B cell (primary cell): ENCODE results near the gene FZR1. TPM values are rescaled to one million over a fixed set of nuclear protein-coding genes. Genes with fewer than 3 reads are reported as not detected.

ENCODE experiments used
- ATAC-seq: fragments of 200-7000 bp; cut with Tn5 transposase; one replicate; pipeline ENCODE4 v1.10.0; 2021; ENCODE audit warnings: low read depth, mild to moderate bottlenecking, moderate number of reproducible peaks, moderate library complexity
- CTCF ChIA-PET: fragments of 350-600 bp; sonication (Branson Sonifier 250); formaldehyde crosslinking; loops from one replicate; lab custom pipeline; 2021; ENCODE audit warnings: antibody characterized with exemption, inconsistent platforms; lab: Charles Lee
- POLR2A ChIA-PET: fragments of 350-600 bp; sonication (Branson Sonifier 250); formaldehyde crosslinking; loops from one replicate; lab custom pipeline; 2021; ENCODE audit warnings: antibody characterized with exemption; lab: Charles Lee
- DNase-seq: peaks from one replicate; pipeline ENCODE4 v3.0.0; 2013
- H2AFZ ChIP-seq: 2 replicates; pipeline ENCODE4 v1.6.1; 2012; ENCODE audit warnings: mild to moderate bottlenecking, low read depth, low read length; ENCODE audit not compliant: insufficient read depth, poor library complexity, severe bottlenecking
- H3K27ac ChIP-seq, 2 donors: 1 replicate in 1 of 2; 2 replicates in 1 of 2; pipeline ENCODE4 v1.5.1; 2012 to 2013; ENCODE audit warnings: low read length in 2 of 2, mild to moderate bottlenecking in 2 of 2, moderate library complexity in 1 of 2
- H3K27me3 ChIP-seq, 4 experiments: fragments of 200-600 bp in 1 of 4; sonication (generic) in 1 of 4; replicated peaks in 1 of 4; 1 replicate in 2 of 4; 2 replicates in 2 of 4; pipeline versions ENCODE4 v1.6.1 to v1.7.0; 2013 to 2016; ENCODE audit warnings: low read length in 3 of 4, mild to moderate bottlenecking in 2 of 4, mixed read lengths in 1 of 4, moderate library complexity in 1 of 4; ENCODE audit not compliant: insufficient read depth in 4 of 4, control insufficient read depth in 3 of 4; ENCODE audit errors: control extremely low read depth in 1 of 4
- H3K36me3 ChIP-seq, 2 experiments: replicated peaks in 1 of 2; 1 replicate in 1 of 2; 2 replicates in 1 of 2; pipeline versions ENCODE4 v1.6.1 to v1.7.1; 2013; ENCODE audit warnings: low read length in 1 of 2; ENCODE audit not compliant: insufficient read depth in 2 of 2, control insufficient read depth in 1 of 2; ENCODE audit errors: control extremely low read depth in 1 of 2, extremely low read depth in 1 of 2
- H3K4me1 ChIP-seq, 2 donors: fragments of 200-600 bp in 1 of 2; sonication (generic) in 1 of 2; 1 replicate in 1 of 2; 2 replicates in 1 of 2; pipeline versions ENCODE4 v1.5.1 to v1.6.1; 2013 to 2017; ENCODE audit warnings: low read length in 2 of 2; ENCODE audit not compliant: control insufficient read depth in 2 of 2, insufficient read depth in 2 of 2
- H3K4me2 ChIP-seq: replicated peaks from 2 replicates; pipeline ENCODE3; 2012; ENCODE audit warnings: mild to moderate bottlenecking, low read depth, low read length; ENCODE audit not compliant: poor library complexity, severe bottlenecking
- H3K4me3 ChIP-seq, 5 experiments: fragments of 200-600 bp in 1 of 5; sonication (generic) in 1 of 5; 1 replicate in 3 of 5; 2 replicates in 2 of 5; pipeline versions ENCODE4 v1.5.1 to v1.7.0; 2011 to 2016; ENCODE audit warnings: low read length in 4 of 5, mild to moderate bottlenecking in 4 of 5, low read depth in 2 of 5, control low read depth in 1 of 5, moderate library complexity in 1 of 5; ENCODE audit not compliant: insufficient read depth in 1 of 5; ENCODE audit errors: control extremely low read depth in 1 of 5, extremely low read depth in 1 of 5
- H3K79me2 ChIP-seq: fragments of 200-600 bp; sonication (generic); one replicate; pipeline ENCODE4 v1.6.0; 2016; ENCODE audit warnings: low read length; ENCODE audit not compliant: control insufficient read depth, insufficient read depth
- H3K9ac ChIP-seq: fragments of 200-600 bp; sonication (generic); 2 replicates; pipeline ENCODE4 v1.6.1; 2017; ENCODE audit warnings: mild to moderate bottlenecking, low read length, moderate library complexity
- H3K9me3 ChIP-seq, 3 donors: one replicate each; pipeline versions ENCODE4 v1.6.1 to v1.7.1; 2013; ENCODE audit warnings: low read length in 2 of 3; ENCODE audit not compliant: control insufficient read depth in 2 of 3, insufficient read depth in 1 of 3; ENCODE audit errors: control extremely low read depth in 1 of 3
- H4K20me1 ChIP-seq: 2 replicates; pipeline ENCODE4 v1.6.0; 2012; ENCODE audit warnings: mild to moderate bottlenecking, low read length; ENCODE audit not compliant: insufficient read depth, control insufficient read depth, poor library complexity, severe bottlenecking
- H3K27ac Mint-ChIP-seq: one replicate; pipeline ENCODE4 v1.8.0; 2021; ENCODE audit warnings: mixed read lengths
- H3K27me3 Mint-ChIP-seq: one replicate; pipeline ENCODE4 v1.8.0; 2021; ENCODE audit warnings: mixed read lengths
- H3K4me1 Mint-ChIP-seq: one replicate; pipeline ENCODE4 v1.8.0; 2021; ENCODE audit warnings: mixed read lengths
- H3K4me3 Mint-ChIP-seq: one replicate; pipeline ENCODE4 v1.8.0; 2021; ENCODE audit warnings: mixed read lengths
- H3K9me3 Mint-ChIP-seq: one replicate; pipeline ENCODE4 v1.8.0; 2022; ENCODE audit warnings: mixed read lengths; ENCODE audit not compliant: insufficient read depth
- CTCF ChIP-seq: fragments of 200-600 bp; IDR thresholded peaks from one replicate; pipeline ENCODE4 v1.8.0; 2022; ENCODE audit warnings: antibody characterized with exemption, mild to moderate bottlenecking
- EZH2 ChIP-seq: IDR thresholded peaks from 2 replicates; pipeline ENCODE4 v1.6.1; 2012; ENCODE audit warnings: borderline replicate concordance, low read depth, mild to moderate bottlenecking, moderate library complexity, low read length; ENCODE audit not compliant: insufficient read depth, poor library complexity, severe bottlenecking
- WGBS: methylation state at CpG from one replicate; pipeline ENCODE4 v1.1.5; 2013; ENCODE audit warnings: missing lambda C conversion rate; ENCODE audit not compliant: insufficient coverage; 5-methylcytosine and 5-hydroxymethylcytosine counted together
- intact Hi-C: fragments of 100-400 bp; cut with micrococcal nuclease; formaldehyde crosslinking; loops from one replicate; pipeline ENCODE4 v1.10.0; 2022
- polyA plus RNA-seq: library from polyadenylated mRNA; depleted of rRNA; stranded (reverse); fragments of >200 nt; gene quantifications from 2 replicates; pipeline ENCODE4 v1.2.3, GENCODE V29; 2012
- total RNA-seq, 2 donors: library from RNA; stranded (reverse); fragments of 120-200 nt in 1 of 2; gene quantifications; 1 replicate in 1 of 2; 2 replicates in 1 of 2; pipeline versions ENCODE4 v1.2.3 to v1.2.4, GENCODE V29; 2013 to 2022

FZR1 gene
- total and polyA plus RNA-seq, 2 donors (not counting 1 experiment from before 2014, with no cell fraction given): 83.5 to 96.1 TPM

- Histone ChIP-seq H3K4me2 (no peak overlapping the region), H3K9ac (no peak overlapping the region), H3K79me2 (no peaks in the 10 kb centered on the region), H3K9me3 (no peaks in the 10 kb centered on the region), H3K4me3 (no peak overlapping the region), H2AFZ (no peak overlapping the region), H3K27me3 (no peaks in the 10 kb centered on the region), H4K20me1 (no peaks in the 10 kb centered on the region), H3K4me1 (peaks cover 4 to 7% of the 10 kb centered on the region in 2 donors), H3K36me3 (no peaks in the 10 kb centered on the region), H3K27ac (no peak overlapping the region)
- no peak for TF ChIP-seq EZH2
- no peak for TF ChIP-seq CTCF
- 80% methylated on average over 5 of the region's 17 CpGs for WGBS
- Mint-ChIP-seq H3K9me3 (no peaks in the 10 kb centered on the region), H3K4me3 (no peak overlapping the region), H3K27me3 (no peaks in the 10 kb centered on the region), H3K4me1 (peaks cover 5% of the 10 kb centered on the region), H3K27ac (no peak overlapping the region)
- intact Hi-C loops: no loop called here
- no peak for ATAC-seq
- DNase-seq: no peak
- ChIA-PET POLR2A (interaction anchor here (0.6 kb wide), 1 partner anchor 15 kb away, joined by 5 read pairs; no protein-coding TSS in a partner anchor), CTCF (no interaction called here)
Observed at GRCh38 chr19:3563709-3564524, 57.8 kb downstream of the FZR1 start.

- no peak for TF ChIP-seq CTCF
- no peak for TF ChIP-seq EZH2
- H3K4me2 ChIP-seq: no peak overlapping the region
- POLR2A ChIA-PET: interaction anchor here (0.6 to 0.7 kb wide), 2 partner anchors 15 to 1348 kb away, joined by 3 to 4 read pairs; no protein-coding TSS in a partner anchor
- CTCF ChIA-PET: no interaction called here
- 92% methylated on average over 19 of the region's 19 CpGs for WGBS
- H3K27me3 ChIP-seq: no peaks in the 10 kb centered on the region
- H3K79me2 ChIP-seq: no peaks in the 10 kb centered on the region
- H3K27ac ChIP-seq: no peak overlapping the region
- H3K4me1 ChIP-seq: peaks cover 4 to 5% of the 10 kb centered on the region in 2 donors
- no peak overlapping the region for H2AFZ ChIP-seq
- H3K36me3 ChIP-seq: no peaks in the 10 kb centered on the region
- no peak for DNase-seq
- ATAC-seq: no peak
- no peaks in the 10 kb centered on the region for H3K9me3 ChIP-seq
- Mint-ChIP-seq H3K27me3 (no peaks in the 10 kb centered on the region), H3K4me3 (no peak overlapping the region), H3K9me3 (no peaks in the 10 kb centered on the region), H3K27ac (no peak overlapping the region), H3K4me1 (peaks cover 4% of the 10 kb centered on the region)
- H3K9ac ChIP-seq: no peak overlapping the region
- no peak overlapping the region for H3K4me3 ChIP-seq
- intact Hi-C loops: no loop called here
- no peaks in the 10 kb centered on the region for H4K20me1 ChIP-seq
Observed at GRCh38 chr19:3565139-3565538, 59.0 kb downstream of the FZR1 start.
